Measurements from ENCODE around the gene NPPC.
"Not testable (repeated sequence)": the region's sequence is repeated elsewhere in the genome, so short reads cannot be mapped to it uniquely, and the experiment has no call there.

NPPC gene

DNA sequence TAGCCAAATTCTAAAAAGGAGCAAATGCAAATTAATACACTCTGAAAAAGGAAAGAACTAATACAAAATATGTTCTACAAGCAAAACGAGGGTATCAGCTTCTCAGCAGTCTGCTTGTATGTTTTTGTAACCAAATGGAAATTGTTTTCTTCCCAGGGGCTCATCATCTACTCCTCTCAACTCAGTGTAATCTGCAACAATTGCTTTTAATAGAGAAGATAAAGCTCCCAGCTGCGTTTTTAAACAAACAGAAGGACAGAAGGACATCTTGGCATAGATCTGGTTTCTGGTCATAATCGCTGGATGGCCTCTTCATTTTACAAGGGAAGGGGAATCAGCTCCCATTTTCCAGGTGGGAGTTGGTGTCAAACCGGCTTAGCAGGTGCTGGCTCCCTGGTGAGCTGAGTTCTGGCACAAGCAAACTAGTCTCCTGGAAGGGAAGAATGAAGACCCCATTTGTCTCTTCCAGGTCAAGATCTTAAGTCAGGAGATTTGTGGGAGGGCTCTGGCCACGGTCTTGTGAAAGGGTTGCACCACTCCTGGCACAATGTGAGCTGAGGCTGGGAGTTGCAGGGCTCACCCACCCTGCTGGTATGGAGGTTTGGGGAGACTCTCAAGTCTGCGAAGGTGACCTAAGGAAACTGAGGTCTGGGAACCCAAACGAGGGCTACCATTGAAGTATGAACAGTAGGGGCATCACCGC is 41.6 kb downstream of the NPPC start:
- DNase-seq (ENCODE audit: low spot score) = no peak

DNA sequence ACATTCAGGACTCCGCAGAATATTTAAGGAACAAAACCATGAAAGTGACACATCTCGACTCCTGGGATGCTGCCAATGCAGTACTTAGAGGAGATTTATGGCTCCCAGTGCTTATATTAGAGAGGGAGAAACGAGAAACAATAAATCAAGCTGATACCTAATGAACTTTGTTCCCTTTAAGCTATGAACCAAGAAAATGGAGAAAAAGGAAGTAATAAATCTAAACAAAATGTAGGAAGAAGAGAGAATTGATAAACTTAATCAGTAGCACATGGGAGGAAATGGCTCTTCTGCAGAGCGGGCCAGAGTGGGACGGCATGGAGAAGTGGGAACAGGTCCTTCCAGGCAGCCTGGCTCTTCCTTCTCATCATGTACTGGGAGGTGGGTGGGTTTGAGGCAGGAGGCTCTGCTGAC is 42.7 kb downstream of the NPPC start:
- no peak for DNase-seq (ENCODE audit: low spot score)

DNA sequence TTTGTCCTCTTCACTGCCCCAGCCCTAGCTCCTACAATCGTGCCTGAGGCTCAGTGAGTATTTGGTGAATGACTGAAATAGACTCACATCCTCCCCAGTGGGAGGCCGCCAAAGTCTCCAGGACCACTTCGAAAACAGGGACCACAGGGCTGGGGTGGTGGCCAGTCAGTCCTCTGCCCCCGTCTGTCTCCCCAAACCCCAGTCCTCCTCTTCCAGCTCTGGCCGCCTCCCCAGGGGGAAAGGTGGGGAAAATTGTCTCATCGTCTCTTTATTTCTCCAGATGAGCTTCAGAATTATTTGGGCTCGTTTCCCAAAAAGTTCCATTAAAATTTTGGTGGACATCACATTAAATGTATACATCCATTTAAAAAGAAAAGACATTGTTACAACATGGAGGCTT is 43.5 kb downstream of the NPPC start:
- no peak for DNase-seq (ENCODE audit: low spot score)

DNA sequence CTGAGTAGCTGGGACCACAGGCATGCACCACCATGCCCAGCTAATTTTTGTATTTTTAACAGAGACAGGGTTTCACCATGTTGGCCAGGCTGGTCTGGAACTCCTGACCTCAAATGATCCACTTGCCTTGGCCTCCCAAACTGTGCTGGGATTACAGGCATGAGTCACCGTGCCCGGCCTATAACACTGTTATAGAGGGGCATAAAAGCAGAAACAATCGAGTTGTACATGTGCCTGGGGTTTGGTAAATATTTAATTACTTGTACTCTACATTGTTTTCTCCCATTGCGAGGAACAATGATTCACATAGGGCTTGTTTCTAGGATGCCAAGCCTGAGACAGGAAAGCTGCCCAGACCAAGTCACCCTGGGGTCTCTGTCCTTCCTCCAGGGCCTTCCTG is 45.8 kb downstream of the NPPC start:
- not testable (repeated sequence) for DNase-seq (ENCODE audit: low spot score)

DNA sequence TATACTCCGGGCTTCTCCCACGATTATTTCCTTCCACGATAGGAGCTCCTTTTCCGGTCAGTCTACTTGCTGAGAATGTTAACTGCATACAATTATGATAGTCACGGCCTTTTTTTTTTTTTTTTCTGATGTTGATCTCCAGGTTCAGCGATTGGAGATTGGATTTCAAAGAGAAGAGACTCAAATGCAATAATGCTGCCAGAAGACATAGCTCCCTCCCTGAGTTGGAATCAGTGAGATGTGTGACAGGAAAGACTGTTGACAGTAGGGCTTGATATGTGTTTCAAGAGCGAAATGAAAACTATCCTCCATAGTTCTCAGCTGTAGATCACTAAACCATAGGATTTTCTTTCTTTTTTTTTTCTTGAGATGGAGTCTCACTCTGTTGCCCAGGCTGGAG is 47.0 kb downstream of the NPPC start:
- DNase-seq (ENCODE audit: low spot score) = no peak

DNA sequence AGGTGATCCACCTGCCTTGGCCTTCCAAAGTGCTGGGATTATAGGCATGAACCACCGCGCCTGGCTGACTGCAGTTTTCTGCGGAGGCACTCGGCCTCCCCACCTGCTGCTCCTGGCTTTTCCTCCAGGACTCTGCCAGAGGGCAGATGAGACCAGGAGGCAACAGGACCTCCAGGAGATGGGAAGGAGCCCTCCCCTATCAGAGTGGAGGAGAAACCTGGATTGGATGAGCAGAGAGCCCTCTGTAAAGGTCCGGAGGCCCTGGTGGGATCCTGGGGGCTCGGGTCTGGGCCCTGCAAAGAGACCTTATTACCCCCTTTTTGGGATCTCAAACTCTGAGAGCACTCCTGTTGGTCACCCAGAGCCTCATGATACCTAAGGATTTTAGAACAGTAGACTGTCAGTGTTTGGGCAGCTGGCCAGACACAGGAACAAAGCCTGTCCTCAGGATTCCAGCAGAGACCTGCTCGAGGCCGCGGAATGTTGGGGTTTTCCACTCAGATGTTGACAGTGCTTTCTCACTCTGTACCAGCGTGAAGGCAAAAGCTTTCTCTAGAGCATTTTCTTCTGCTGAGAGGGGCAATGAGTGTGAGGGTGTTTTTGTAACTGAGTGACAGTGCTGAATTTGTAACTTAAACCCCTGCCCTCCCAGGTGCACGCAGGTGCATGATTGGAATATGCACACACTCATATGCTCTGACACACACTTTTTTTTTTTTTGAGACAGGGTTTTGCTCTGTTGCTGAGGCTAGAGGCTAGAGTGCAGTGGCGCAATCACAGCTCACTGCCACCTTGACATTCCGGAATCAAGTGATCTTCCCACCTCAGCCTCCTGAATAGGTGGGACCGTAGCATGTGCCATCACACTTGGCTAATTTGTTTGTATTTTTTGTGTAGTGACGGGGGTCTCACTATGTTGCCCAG is 48.4 kb downstream of the NPPC start:
- DNase-seq (ENCODE audit: low spot score) = no peak

DNA sequence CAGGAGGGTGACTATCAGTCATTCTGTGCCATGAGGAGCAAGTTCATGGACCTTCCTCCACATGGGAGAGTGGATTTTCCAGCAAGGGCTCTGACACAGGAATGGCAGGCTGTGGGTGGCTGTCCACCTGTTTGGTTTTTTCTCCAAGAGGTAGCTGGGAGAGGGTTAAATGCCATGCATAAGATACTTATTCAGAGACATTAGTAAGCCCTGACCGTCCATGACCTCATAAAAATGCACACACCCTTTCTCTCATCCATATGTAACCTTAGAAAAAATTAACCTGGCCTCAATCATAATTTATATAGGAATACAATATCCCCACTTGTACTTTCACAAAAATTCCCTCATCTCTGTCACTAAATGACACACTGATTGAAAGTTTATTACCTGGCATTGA is 51.3 kb downstream of the NPPC start:
- DNase-seq (ENCODE audit: low spot score) = no peak
